CD4-positive, alpha-beta T cell treated with Interleukin-21 for 1 hour (primary cell): ENCODE data around the gene SPATA16.
"Not testable (repeated sequence)": the region's sequence is repeated elsewhere in the genome, so short reads cannot be mapped to it uniquely, and the experiment has no call there.

Experiments used
- DNase-seq: peaks from one replicate; pipeline ENCODE4 v3.0.0-alpha.2; 2020

SPATA16 gene

GRCh38 chr3:173055228-173055933 lies 85.7 kb downstream of the SPATA16 start:
- DNase-seq = no peak

- no peak for DNase-seq
Measured at GRCh38 chr3:173049360-173049759, 91.7 kb downstream of the SPATA16 start.

GRCh38 chr3:173045770-173046382 lies 95.2 kb downstream of the SPATA16 start:
- no peak for DNase-seq

GRCh38 chr3:173044998-173045397 lies 96.0 kb downstream of the SPATA16 start:
- DNase-seq = no peak

- no peak for DNase-seq
Measured at GRCh38 chr3:173043757-173044156, 97.3 kb downstream of the SPATA16 start.

- DNase-seq = no peak
Measured at GRCh38 chr3:173038484-173038871, 102.6 kb downstream of the SPATA16 start.

GRCh38 chr3:173037840-173038483 lies 103.1 kb downstream of the SPATA16 start:
- no peak for DNase-seq

GRCh38 chr3:173030273-173030672 lies 110.8 kb downstream of the SPATA16 start:
- no peak for DNase-seq

- no peak for DNase-seq
Measured at GRCh38 chr3:173028351-173028750, 112.7 kb downstream of the SPATA16 start.

- no peak for DNase-seq
Measured at GRCh38 chr3:173027429-173027828, 113.6 kb downstream of the SPATA16 start.

GRCh38 chr3:173025941-173026340 lies 115.1 kb downstream of the SPATA16 start:
- DNase-seq = no peak

- DNase-seq = no peak
Measured at GRCh38 chr3:173021547-173022185, 119.4 kb downstream of the SPATA16 start.

- DNase-seq = not testable (repeated sequence)
Measured at GRCh38 chr3:173020128-173020527, 120.9 kb downstream of the SPATA16 start.

- no peak for DNase-seq
Measured at GRCh38 chr3:173019378-173019777, 121.7 kb downstream of the SPATA16 start.

GRCh38 chr3:173018758-173019157 lies 122.3 kb downstream of the SPATA16 start:
- no peak for DNase-seq

GRCh38 chr3:173013219-173013832 lies 127.7 kb downstream of the SPATA16 start:
- no peak for DNase-seq

- DNase-seq = no peak
Measured at GRCh38 chr3:173009410-173009809, 131.6 kb downstream of the SPATA16 start.

GRCh38 chr3:173008978-173009377 lies 132.1 kb downstream of the SPATA16 start:
- no peak for DNase-seq

- no peak for DNase-seq
Measured at GRCh38 chr3:173007079-173007723, 133.8 kb downstream of the SPATA16 start.

GRCh38 chr3:173006006-173006405 lies 135.0 kb downstream of the SPATA16 start:
- DNase-seq = no peak

- DNase-seq = no peak
Measured at GRCh38 chr3:173004681-173005080, 136.4 kb downstream of the SPATA16 start.

- no peak for DNase-seq
Measured at GRCh38 chr3:173003956-173004355, 137.1 kb downstream of the SPATA16 start.

- no peak for DNase-seq
Measured at GRCh38 chr3:173003471-173003870, 137.6 kb downstream of the SPATA16 start.
